ENCODE data around the gene CPNE7.

Gene CPNE7

DNA sequence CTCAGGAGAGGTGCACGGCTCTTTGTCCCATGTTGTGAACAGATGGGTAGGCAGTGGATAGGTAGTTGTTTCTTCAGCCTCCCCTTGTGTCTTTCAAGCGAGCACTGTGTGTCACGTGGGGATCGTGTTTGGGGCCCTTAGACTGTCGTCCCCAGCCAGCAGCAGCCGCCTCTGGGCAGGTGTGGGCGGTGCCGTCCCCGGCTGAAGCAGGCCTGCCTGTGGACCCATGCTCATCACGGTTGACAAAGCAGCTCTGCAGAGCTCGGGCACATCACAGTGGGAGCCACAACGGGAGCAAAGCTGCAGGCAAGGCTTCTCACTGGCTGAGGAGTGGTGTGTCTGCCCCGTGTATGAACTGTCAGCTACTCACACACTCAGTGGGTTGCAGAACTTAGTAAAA, 19.8 kb upstream of the CPNE7 start:
- no peak for DNase-seq (ENCODE audit: low read depth)
- TF ChIP-seq, protein P1, sequence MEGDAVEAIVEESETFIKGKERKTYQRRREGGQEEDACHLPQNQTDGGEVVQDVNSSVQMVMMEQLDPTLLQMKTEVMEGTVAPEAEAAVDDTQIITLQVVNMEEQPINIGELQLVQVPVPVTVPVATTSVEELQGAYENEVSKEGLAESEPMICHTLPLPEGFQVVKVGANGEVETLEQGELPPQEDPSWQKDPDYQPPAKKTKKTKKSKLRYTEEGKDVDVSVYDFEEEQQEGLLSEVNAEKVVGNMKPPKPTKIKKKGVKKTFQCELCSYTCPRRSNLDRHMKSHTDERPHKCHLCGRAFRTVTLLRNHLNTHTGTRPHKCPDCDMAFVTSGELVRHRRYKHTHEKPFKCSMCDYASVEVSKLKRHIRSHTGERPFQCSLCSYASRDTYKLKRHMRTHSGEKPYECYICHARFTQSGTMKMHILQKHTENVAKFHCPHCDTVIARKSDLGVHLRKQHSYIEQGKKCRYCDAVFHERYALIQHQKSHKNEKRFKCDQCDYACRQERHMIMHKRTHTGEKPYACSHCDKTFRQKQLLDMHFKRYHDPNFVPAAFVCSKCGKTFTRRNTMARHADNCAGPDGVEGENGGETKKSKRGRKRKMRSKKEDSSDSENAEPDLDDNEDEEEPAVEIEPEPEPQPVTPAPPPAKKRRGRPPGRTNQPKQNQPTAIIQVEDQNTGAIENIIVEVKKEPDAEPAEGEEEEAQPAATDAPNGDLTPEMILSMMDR (IDR thresholded peaks at IDR 0.05; ENCODE audit: control insufficient read depth, extremely low read depth, insufficient read depth): no peak
- no peak overlapping the region for H3K4me3 ChIP-seq (ENCODE audit: low read depth, low read length)

DNA sequence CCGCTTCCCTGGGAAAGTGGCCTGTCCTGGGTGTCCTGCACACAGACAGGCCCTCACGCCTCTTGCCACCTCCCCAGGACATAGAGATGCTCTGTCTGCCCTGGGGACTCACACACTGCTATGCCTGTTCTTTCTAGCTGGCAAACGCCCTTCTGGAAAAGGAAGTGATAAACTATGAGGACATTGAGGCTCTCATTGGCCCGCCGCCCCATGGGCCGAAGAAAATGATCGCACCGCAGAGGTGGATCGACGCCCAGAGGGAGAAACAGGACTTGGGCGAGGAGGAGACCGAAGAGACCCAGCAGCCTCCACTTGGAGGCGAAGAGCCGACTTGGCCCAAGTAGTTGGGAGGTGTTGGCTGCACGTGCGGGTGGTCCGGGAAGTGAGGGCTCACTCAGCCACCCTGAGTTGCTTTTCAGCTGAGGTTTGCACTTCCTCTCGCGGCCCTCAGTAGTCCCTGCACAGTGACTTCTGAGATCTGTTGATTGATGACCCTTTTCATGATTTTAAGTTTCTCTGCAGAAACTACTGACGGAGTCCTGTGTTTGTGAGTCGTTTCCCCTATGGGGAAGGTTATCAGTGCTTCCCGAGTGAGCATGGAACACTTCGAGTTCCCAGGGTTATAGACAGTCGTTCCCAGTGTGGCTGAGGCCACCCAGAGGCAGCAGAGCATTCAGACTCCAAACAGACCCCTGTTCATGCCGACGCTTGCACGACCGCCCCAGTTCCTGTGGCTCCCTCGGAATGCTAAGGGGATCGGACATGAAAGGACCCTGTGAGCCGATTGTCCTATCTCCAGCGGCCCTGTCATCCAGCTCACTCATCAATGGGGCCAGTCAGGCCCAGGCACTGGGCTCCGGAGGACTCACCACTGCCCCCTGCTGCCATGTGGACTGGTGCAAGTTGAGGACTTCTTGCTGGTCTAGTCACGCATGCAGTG, 18.5 kb upstream of the CPNE7 start:
- H3K4me3 ChIP-seq (ENCODE audit: low read depth, low read length): no peak overlapping the region

DNA sequence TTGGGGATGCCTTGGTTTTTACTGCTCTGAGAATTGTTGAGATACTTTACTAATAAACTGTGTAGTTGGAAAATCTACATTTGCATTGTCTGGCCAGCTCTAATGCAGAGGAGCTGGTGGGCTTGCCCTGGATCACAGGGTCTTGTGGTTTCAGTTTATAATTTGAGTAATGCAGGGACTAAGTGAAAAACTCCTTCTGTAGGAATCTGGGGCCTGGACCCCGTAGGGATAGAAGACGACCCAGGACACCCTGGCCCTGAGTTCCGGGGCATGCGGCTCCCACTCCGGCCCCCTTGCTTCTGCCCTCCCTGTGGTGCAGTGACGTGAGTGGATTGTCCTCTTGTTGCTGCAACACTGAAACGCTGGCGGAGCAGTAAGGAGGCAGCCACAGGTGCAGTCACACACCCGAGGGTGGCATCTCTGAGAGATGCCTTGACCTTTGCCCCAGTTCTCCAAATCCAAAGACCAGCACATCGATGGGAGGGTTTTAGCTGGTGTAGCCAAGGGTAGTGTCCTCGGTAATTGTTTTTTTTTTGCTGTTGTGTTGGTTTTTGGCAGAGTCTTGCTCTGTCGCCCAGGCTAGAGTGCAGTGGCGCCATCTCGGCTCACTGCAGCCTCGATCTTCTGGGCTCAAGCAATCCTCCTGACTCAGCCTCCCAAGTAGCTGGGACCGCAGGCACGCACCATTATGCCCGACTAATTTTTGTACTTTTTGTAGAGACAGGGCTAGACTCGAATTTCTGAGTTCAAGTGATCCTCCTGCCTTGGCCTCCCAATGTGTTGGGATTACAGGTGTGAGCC, 17.7 kb upstream of the CPNE7 start:
- DNase-seq (ENCODE audit: low read depth): no peak
- TF ChIP-seq, protein P1 (IDR thresholded peaks at IDR 0.05; ENCODE audit: control insufficient read depth, extremely low read depth, insufficient read depth): no peak
- H3K4me3 ChIP-seq (ENCODE audit: low read depth, low read length): no peak overlapping the region

More for the DNA sequence above, 18.5 kb upstream of the CPNE7 start:
- no peak for DNase-seq (ENCODE audit: low read depth)
- TF ChIP-seq, protein P1 (IDR thresholded peaks at IDR 0.05; ENCODE audit: control insufficient read depth, extremely low read depth, insufficient read depth): peak; percentile 85

DNA sequence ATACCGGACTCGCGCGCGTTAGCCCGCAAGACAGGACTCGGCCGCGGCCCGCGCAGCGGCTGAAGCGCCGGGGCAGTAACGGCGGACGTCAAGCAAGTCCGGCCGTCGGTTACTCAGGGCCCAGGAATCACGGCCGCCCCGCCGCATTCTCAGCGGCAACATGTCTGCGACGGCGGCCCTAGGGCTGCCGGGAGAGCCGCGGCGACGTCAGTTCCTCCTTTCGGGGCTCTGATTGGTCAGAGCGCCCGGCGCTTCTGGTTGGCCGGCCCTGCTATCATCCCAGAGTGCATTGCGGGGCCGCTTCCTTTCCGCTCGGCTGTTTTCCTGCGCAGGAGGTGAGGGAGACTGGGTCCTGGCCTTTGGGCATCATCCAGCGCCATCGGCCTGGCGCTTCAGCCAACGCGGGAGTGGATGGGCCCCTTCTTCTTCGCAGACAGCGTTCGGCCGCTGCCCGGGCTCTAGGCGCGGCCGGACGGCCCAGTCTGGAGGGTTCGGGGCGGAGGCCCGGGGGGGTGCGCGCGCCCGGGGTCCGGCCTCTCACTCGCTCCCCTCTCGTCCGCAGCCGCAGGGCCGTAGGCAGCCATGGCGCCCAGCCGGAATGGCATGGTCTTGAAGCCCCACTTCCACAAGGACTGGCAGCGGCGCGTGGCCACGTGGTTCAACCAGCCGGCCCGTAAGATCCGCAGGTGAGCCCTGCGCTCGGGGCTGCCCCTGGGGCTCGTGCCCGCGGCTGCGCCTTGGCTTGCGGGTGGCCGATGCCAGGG, 15.0 kb upstream of the CPNE7 start, which contains the start of gene RPL13:
RPL13 (plus strand) TSS at position 305 of the 764 bp plus-strand sequence; CDS start at position 583, 278 bp downstream.
- peak; percentile 80 for DNase-seq (ENCODE audit: low read depth)
- TF ChIP-seq, protein P1 (IDR thresholded peaks at IDR 0.05; ENCODE audit: control insufficient read depth, extremely low read depth, insufficient read depth): no peak

DNA sequence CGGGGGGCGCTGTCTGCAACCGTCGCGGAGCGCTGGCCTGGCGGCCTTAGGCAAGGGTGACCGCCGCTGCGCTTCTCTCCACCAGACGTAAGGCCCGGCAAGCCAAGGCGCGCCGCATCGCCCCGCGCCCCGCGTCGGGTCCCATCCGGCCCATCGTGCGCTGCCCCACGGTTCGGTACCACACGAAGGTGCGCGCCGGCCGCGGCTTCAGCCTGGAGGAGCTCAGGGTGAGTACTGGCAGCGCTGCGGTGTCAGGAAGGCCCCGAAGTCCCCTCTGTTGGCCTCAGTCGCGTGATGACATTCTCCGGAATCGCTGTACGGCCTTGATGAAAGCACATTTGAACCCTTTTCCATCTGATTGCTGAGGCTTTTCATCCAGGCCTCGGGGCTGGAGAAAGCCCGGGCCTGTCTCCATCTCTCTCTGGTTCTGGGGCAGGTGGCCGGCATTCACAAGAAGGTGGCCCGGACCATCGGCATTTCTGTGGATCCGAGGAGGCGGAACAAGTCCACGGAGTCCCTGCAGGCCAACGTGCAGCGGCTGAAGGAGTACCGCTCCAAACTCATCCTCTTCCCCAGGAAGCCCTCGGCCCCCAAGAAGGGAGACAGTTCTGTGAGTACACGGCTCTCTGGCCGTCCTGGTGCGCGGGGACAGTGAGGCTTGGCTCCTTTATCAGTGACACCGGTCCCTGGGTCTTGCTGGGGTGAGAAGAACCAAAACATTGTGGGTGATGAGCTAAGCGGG, 14.2 kb upstream of the CPNE7 start:
- no peak for DNase-seq (ENCODE audit: low read depth)
- TF ChIP-seq, protein P1 (IDR thresholded peaks at IDR 0.05; ENCODE audit: control insufficient read depth, extremely low read depth, insufficient read depth): 0 out of 2 replicates have a peak, but pooled peaks have one; percentile 9
- H3K4me3 ChIP-seq (ENCODE audit: low read depth, low read length): peak overlapping the region; percentile 94

More for the DNA sequence above, 15.0 kb upstream of the CPNE7 start, which contains the start of gene RPL13:
- H3K4me3 ChIP-seq (ENCODE audit: low read depth, low read length): peak within 1 kb of the TSS; percentile 94

All from LNCaP clone FGC (cell line).